GM23248 (cell line): ENCODE results near the gene PLEKHG2.

ENCODE experiments used
- EZH2 ChIP-seq: fragments of 200-600 bp; sonication (generic); IDR thresholded peaks from 2 replicates; pipeline ENCODE4 v1.6.1; 2018; ENCODE audit warnings: antibody characterized with exemption, mild to moderate bottlenecking; ENCODE audit not compliant: insufficient read depth, poor library complexity, severe bottlenecking
- EZH2phosphoT487 ChIP-seq: fragments of 200-600 bp; sonication (generic); IDR thresholded peaks from 2 replicates; pipeline ENCODE4 v1.6.1; 2018; ENCODE audit warnings: antibody characterized with exemption, moderate library complexity, mild to moderate bottlenecking, low read depth; ENCODE audit not compliant: insufficient read depth

DNA sequence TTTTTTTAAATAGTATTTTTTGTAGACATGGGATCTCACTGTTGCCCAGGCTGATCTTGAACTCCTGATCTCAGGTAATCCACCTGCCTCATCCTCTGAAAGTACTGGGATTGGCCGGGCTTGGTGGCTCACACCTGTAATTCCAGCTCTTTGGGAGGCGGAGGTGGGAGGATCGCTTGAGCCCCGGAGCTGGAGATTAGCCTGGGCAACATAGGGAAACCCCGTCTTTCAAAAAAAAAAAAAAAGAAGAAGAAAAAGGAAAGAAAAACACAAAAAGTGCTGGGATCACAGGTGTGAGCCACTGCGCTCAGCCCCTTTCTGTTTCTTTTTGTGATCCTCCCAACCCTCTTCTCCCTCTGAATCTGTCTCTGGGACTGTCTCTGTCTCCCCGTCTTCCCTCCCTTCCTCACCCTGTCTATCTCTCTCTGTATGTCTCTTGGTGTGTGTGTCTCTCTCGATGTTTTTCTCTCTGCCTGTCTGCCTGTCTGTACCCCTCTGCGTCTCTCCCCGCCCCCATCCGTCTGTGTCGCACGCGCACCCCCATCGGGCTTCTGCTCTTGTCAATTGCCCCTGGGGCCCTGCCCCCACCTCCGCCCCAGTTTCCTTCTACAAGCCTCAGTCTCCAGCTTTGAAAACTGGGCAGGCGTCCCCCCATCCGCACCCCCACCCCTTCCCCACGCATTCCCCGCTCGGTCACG lies 6.4 kb upstream of the PLEKHG2 start:
- no peak for TF ChIP-seq EZH2
- no peak for TF ChIP-seq EZH2phosphoT487
